Panc1 (cell line): ENCODE results near the gene LRP1B. TPM values are rescaled to one million over a fixed set of nuclear protein-coding genes. Genes with fewer than 3 reads are reported as not detected.

Source experiments
- ATAC-seq: fragments of 200-7000 bp; cut with Tn5 transposase; 2 replicates; pipeline ENCODE4 v1.9.1; 2020; ENCODE audit warnings: mild to moderate bottlenecking, moderate library complexity
- BruUV-seq: library from RNA; stranded (reverse); fragments of 400-500 nt; replicated peaks from 2 replicates; lab custom pipeline; 2021; lab: Mats Ljungman, UMichigan
- CTCF ChIA-PET: fragments of 300-600 bp; sonication (Branson Sonifier 250); formaldehyde crosslinking; loops from one replicate; lab custom pipeline; 2022; ENCODE audit warnings: antibody characterized with exemption; lab: Charles Lee
- POLR2A ChIA-PET: fragments of 300-600 bp; sonication (Branson Sonifier 250); formaldehyde crosslinking; loops from one replicate; lab custom pipeline; 2022; ENCODE audit warnings: antibody characterized with exemption; lab: Charles Lee
- DNase-seq: peaks from one replicate; pipeline ENCODE4 v3.0.0-alpha.2; 2010; ENCODE audit warnings: low read depth, low spot score
- H3K27ac ChIP-seq: 2 replicates; pipeline ENCODE4 v1.5.1; 2011; ENCODE audit warnings: mild to moderate bottlenecking, low read length, inconsistent platforms
- H3K27me3 ChIP-seq: fragments of 200-500 bp; sonication (Bioruptor generic); 2 replicates; pipeline ENCODE4 v1.6.0; 2014; ENCODE audit warnings: low read length, inconsistent platforms; ENCODE audit not compliant: control insufficient read depth, insufficient read depth
- H3K36me3 ChIP-seq: fragments of 200-500 bp; sonication (Bioruptor generic); 2 replicates; pipeline ENCODE4 v1.5.1; 2014; ENCODE audit warnings: inconsistent platforms, mild to moderate bottlenecking, low read length, moderate library complexity; ENCODE audit not compliant: control insufficient read depth, insufficient read depth
- H3K4me1 ChIP-seq: 2 replicates; pipeline ENCODE4 v1.5.1; 2011; ENCODE audit warnings: inconsistent platforms, mild to moderate bottlenecking, low read length, moderate library complexity; ENCODE audit not compliant: control insufficient read depth, insufficient read depth
- H3K4me3 ChIP-seq, 2 experiments: 2 replicates each; pipeline ENCODE4 v1.5.1; 2011 to 2012; ENCODE audit warnings: low read depth in 2 of 2, low read length in 2 of 2, mild to moderate bottlenecking in 2 of 2, inconsistent platforms in 1 of 2, moderate library complexity in 1 of 2
- H3K9me3 ChIP-seq: fragments of 200-500 bp; sonication (Bioruptor generic); 2 replicates; pipeline ENCODE4 v1.5.1; 2014; ENCODE audit warnings: low read depth, mild to moderate bottlenecking, inconsistent platforms, low read length, moderate library complexity; ENCODE audit not compliant: control insufficient read depth, insufficient read depth
- POLR2AphosphoS5 ChIP-seq: IDR thresholded peaks from 2 replicates; pipeline ENCODE4 v1.6.1; 2012; ENCODE audit warnings: mild to moderate bottlenecking, low read depth, low read length, moderate library complexity
- REST ChIP-seq, 2 experiments: IDR thresholded peaks; 2 replicates each; pipeline ENCODE4 v1.6.1; 2011 to 2012; ENCODE audit warnings: low read depth in 2 of 2, control low read depth in 1 of 2, low read length in 1 of 2, mild to moderate bottlenecking in 1 of 2, moderate library complexity in 1 of 2; ENCODE audit not compliant: insufficient read depth in 1 of 2
- SIN3A ChIP-seq: IDR thresholded peaks from 2 replicates; pipeline ENCODE4 v1.6.1; 2012; ENCODE audit warnings: low read depth, mild to moderate bottlenecking, low read length, moderate library complexity, borderline replicate concordance; ENCODE audit not compliant: insufficient read depth
- TCF7L2 ChIP-seq: IDR thresholded peaks from 2 replicates; pipeline ENCODE4 v1.6.1; 2011; ENCODE audit warnings: mild to moderate bottlenecking, low read depth, low read length, inconsistent platforms
- in situ Hi-C: cut with HindIII; loops from 2 replicates; pipeline ENCODE4 v1.10.0; 2016; ENCODE audit warnings: low sequenced_read_pairs, low pct_unique_long_range_greater_than_20kb
- intact Hi-C: fragments of 100-400 bp; cut with micrococcal nuclease; formaldehyde crosslinking; loops from one replicate; pipeline ENCODE4 v1.10.0; 2022; ENCODE audit not compliant: unreplicated experiment
- total RNA-seq: library from RNA; stranded (reverse); gene quantifications from one replicate; pipeline ENCODE4 v1.2.1, GENCODE V29; 2021; ENCODE audit not compliant: unreplicated experiment
- TF ChIP-seq, protein P1 (sequence below): fragments of 450-650 bp; IDR thresholded peaks from 2 replicates; pipeline ENCODE4 v1.5.1; 2017; ENCODE audit warnings: mild to moderate bottlenecking

LRP1B gene
- total RNA-seq, 1 experiment from 2014 or later = 0.54 TPM

GRCh38 chr2:141062031-141062430 lies 1068.8 kb downstream of the LRP1B start:
- in situ Hi-C loops = no loop called here
- POLR2A ChIA-PET = no interaction called here
- no TSS peak for BruUV-seq
- intact Hi-C loops = no loop called here
- CTCF ChIA-PET = no interaction called here
- Histone ChIP-seq H3K27ac (no peak overlapping the region), H3K9me3 (no peaks in the 10 kb centered on the region), H3K4me3 (no peak overlapping the region), H3K4me1 (no peaks in the 10 kb centered on the region), H3K27me3 (no peaks in the 10 kb centered on the region), H3K36me3 (no peaks in the 10 kb centered on the region)
- no peak for DNase-seq
- TF ChIP-seq REST (IDR thresholded peaks at IDR 0.05; ENCODE audit: insufficient read depth in 1 of 2, low read depth in 2 of 2, low read length in 1 of 2) = no peak
- TF ChIP-seq SIN3A = no peak
- TF ChIP-seq, protein P1, sequence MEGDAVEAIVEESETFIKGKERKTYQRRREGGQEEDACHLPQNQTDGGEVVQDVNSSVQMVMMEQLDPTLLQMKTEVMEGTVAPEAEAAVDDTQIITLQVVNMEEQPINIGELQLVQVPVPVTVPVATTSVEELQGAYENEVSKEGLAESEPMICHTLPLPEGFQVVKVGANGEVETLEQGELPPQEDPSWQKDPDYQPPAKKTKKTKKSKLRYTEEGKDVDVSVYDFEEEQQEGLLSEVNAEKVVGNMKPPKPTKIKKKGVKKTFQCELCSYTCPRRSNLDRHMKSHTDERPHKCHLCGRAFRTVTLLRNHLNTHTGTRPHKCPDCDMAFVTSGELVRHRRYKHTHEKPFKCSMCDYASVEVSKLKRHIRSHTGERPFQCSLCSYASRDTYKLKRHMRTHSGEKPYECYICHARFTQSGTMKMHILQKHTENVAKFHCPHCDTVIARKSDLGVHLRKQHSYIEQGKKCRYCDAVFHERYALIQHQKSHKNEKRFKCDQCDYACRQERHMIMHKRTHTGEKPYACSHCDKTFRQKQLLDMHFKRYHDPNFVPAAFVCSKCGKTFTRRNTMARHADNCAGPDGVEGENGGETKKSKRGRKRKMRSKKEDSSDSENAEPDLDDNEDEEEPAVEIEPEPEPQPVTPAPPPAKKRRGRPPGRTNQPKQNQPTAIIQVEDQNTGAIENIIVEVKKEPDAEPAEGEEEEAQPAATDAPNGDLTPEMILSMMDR = no peak
- no peak for TF ChIP-seq TCF7L2
- TF ChIP-seq POLR2AphosphoS5 = no peak
- no peak for ATAC-seq

GRCh38 chr2:141058556-141058955 lies 1072.3 kb downstream of the LRP1B start:
- ChIA-PET CTCF (no interaction called here), POLR2A (no interaction called here)
- intact Hi-C loops (no loop called here), in situ Hi-C loops (no loop called here)
- no peak for DNase-seq
- Histone ChIP-seq H3K27ac (no peak overlapping the region), H3K4me1 (no peaks in the 10 kb centered on the region), H3K4me3 (no peak overlapping the region), H3K9me3 (no peaks in the 10 kb centered on the region), H3K36me3 (no peaks in the 10 kb centered on the region), H3K27me3 (no peaks in the 10 kb centered on the region)
- ATAC-seq = no peak
- TF ChIP-seq TCF7L2 = no peak
- TF ChIP-seq, protein P1 = no peak
- TF ChIP-seq SIN3A = no peak
- no peak for TF ChIP-seq REST (IDR thresholded peaks at IDR 0.05; ENCODE audit: insufficient read depth in 1 of 2, low read depth in 2 of 2, low read length in 1 of 2)
- BruUV-seq = no TSS peak
